ENCODE results near the gene BICDL1. TPM values are rescaled to one million over a fixed set of nuclear protein-coding genes. Genes with fewer than 3 reads are reported as not detected.

The BICDL1 gene
- total RNA-seq, result not detected in 2 replicates

DNA sequence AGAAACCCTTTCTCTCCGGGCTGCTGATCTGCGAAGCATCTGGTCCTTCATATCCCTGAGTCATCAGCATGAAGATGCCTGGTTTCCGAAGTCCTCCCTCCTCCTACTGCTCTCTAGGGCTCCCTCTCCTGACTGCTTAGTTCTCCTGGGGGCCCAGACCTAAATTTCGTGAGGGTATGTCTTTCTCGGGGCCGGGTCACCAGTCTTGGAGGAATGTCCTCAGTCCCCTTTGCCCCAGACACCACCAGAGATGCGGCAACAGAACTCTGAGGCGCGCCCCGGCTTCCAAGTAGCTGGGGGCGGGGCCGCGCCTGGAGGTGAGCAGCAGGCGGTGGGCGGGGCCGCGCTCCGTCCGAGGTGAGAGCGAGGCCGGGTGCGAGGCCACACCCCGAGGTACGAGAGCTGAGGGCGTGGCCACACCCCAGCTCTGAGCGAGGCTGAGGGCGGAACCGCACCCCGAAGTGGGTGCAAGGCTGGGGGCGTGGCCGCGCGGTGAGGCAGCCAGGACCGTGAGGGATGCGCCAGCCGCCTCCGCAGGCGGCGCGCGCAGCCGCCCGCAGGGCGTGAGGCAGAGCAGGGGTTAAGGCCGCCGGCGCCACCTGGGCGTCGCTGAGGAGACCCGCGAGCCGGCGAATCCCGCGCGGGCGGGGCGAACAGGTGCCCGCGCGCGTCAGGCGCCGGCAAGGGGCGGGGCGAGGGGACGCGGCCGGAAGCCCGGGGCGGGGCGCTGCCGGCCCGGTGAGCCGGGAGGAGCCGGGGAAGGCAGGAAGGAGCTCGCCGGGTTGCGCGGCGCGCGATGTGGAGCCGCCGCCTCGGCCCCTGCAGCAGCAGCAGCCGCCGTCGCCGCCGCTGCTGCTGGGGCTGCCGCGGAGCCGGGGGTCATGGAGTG, at the start of gene BICDL1:
TSS of gene BICDL1 (plus strand) at position 765 of the 889 bp plus-strand sequence. CDS start 633 bp downstream, outside the sequence.

DNA sequence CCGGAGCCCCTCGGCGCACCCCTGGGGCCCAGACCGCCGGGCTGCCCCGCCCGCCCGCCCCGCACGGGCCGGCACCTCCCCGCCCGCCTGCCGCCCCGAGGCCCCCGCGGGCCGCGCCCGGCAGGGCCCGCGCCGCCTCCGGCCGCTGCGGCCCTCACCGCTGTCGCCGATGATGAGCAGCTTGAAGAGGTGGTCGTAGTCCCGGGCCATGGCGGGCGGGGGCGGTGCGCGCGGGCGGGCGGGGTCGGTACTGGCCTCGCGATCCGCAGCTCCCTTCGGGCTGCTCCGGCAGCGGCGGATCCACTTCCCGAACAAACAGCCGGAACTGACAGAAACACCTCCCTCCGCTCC, 127.4 kb downstream of the BICDL1 start, which contains the start of gene RAB35:
TSS of gene RAB35 (minus strand) at position 313 of the 351 bp plus-strand sequence. CDS start at position 210, 103 bp downstream.

Other genes starting within 250 kb of the BICDL1 start
- gene CIT, start 111.9 kb upstream of the BICDL1 start, total RNA-seq, result 7.0 and 12.3 TPM in 2 replicates
- 26.2 and 32.1 TPM in 2 replicates for gene RAB35, start 127.5 kb downstream of the BICDL1 start, total RNA-seq
- gene GCN1, start 205.5 kb downstream of the BICDL1 start, total RNA-seq, result 152 and 211 TPM in 2 replicates
- gene RPLP0, start 211.9 kb downstream of the BICDL1 start, total RNA-seq, result 1,669 and 2,485 TPM in 2 replicates

Data from smooth muscle cell of the pulmonary artery (primary cell).